Retinal pigment epithelial cell (primary cell): ENCODE measurements around the gene CACNA2D3.

Experiments used
- DNase-seq: peaks from one replicate; pipeline ENCODE4 v3.0.0-alpha.2; 2010; ENCODE audit warnings: low read depth
- H3K4me3 ChIP-seq: 2 replicates; pipeline ENCODE4 v1.5.1; 2011; ENCODE audit warnings: mild to moderate bottlenecking, low read length, control low read depth, moderate library complexity
- CTCF ChIP-seq: conservative IDR thresholded peaks from 2 replicates; pipeline ENCODE4 v1.5.1; 2011; ENCODE audit warnings: low read depth, low read length, control low read depth, inconsistent platforms

The CACNA2D3 gene

GRCh38 chr3:54572197-54572895 is 450.0 kb downstream of the CACNA2D3 start:
- no peak overlapping the region for H3K4me3 ChIP-seq
- no peak for DNase-seq
- no peak for TF ChIP-seq CTCF

GRCh38 chr3:54573858-54574257 is 451.5 kb downstream of the CACNA2D3 start:
- no peak for TF ChIP-seq CTCF
- H3K4me3 ChIP-seq = no peak overlapping the region
- no peak for DNase-seq

- no peak for DNase-seq
- no peak for TF ChIP-seq CTCF
- no peak overlapping the region for H3K4me3 ChIP-seq
Observed at GRCh38 chr3:54574906-54575617, 452.7 kb downstream of the CACNA2D3 start.

GRCh38 chr3:54575618-54575960 is 453.2 kb downstream of the CACNA2D3 start:
- no peak for TF ChIP-seq CTCF
- no peak overlapping the region for H3K4me3 ChIP-seq
- no peak for DNase-seq

- no peak overlapping the region for H3K4me3 ChIP-seq
- no peak for DNase-seq
- no peak for TF ChIP-seq CTCF
Observed at GRCh38 chr3:54577313-54577712, 455.0 kb downstream of the CACNA2D3 start.

- H3K4me3 ChIP-seq = no peak overlapping the region
- no peak for TF ChIP-seq CTCF
- no peak for DNase-seq
Observed at GRCh38 chr3:54578417-54578816, 456.1 kb downstream of the CACNA2D3 start.

- no peak for DNase-seq
- TF ChIP-seq CTCF = no peak
- no peak overlapping the region for H3K4me3 ChIP-seq
Observed at GRCh38 chr3:54580453-54580852, 458.1 kb downstream of the CACNA2D3 start.
